OCI-LY3 (cell line): Measurements from ENCODE around the gene ANXA4.

Experiments used
- EZH2phosphoT487 ChIP-seq: fragments of 200-600 bp; shearing (Covaris generic); IDR thresholded peaks from 2 replicates; pipeline ENCODE4 v1.6.1; 2018; ENCODE audit warnings: antibody characterized with exemption, mixed run types, low read depth
- TF ChIP-seq, protein P1 (sequence below): fragments of 200-600, 300-600 bp; sonication (generic); IDR thresholded peaks from 2 replicates; pipeline ENCODE4 v1.5.1; 2014; ENCODE audit warnings: antibody characterized with exemption, low read length, low read depth

DNA sequence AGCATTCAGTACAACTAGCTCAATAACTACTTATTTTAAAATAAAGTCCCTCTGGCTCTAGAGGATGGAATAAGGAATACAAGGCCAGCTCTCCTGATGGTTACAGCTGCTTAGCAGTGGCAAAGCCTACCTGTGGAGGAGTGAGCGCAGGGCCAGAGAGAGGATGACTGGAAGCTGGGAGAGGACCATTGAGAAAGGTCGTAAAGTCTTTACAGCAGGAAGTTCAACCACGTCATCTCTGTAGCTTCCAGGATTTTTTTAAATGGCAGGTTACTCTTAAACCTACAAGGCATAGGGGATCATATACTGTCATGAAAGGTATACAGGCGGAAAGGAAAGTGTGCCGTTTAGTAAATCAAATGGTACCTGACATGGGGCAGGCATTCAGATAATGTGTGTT is 26.3 kb downstream of the ANXA4 start:
- TF ChIP-seq EZH2phosphoT487: no peak
- TF ChIP-seq, protein P1, sequence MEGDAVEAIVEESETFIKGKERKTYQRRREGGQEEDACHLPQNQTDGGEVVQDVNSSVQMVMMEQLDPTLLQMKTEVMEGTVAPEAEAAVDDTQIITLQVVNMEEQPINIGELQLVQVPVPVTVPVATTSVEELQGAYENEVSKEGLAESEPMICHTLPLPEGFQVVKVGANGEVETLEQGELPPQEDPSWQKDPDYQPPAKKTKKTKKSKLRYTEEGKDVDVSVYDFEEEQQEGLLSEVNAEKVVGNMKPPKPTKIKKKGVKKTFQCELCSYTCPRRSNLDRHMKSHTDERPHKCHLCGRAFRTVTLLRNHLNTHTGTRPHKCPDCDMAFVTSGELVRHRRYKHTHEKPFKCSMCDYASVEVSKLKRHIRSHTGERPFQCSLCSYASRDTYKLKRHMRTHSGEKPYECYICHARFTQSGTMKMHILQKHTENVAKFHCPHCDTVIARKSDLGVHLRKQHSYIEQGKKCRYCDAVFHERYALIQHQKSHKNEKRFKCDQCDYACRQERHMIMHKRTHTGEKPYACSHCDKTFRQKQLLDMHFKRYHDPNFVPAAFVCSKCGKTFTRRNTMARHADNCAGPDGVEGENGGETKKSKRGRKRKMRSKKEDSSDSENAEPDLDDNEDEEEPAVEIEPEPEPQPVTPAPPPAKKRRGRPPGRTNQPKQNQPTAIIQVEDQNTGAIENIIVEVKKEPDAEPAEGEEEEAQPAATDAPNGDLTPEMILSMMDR: no peak
